HS-27A (cell line): Measurements from ENCODE around the gene STAG1.
"Not testable (repeated sequence)": the region's sequence is repeated elsewhere in the genome, so short reads cannot be mapped to it uniquely, and the experiment has no call there.

Source experiments
- DNase-seq: peaks from one replicate; pipeline ENCODE4 v3.0.0-alpha.2; 2012; ENCODE audit warnings: low read depth, missing footprints

STAG1 gene

GRCh38 chr3:136390574-136390973, 361.6 kb downstream of the STAG1 start:
- DNase-seq: no peak

- DNase-seq: no peak
Measured at GRCh38 chr3:136387031-136387430, 365.1 kb downstream of the STAG1 start.

GRCh38 chr3:136385457-136385856, 366.7 kb downstream of the STAG1 start:
- DNase-seq: no peak

- no peak for DNase-seq
Measured at GRCh38 chr3:136381051-136381450, 371.1 kb downstream of the STAG1 start.

- DNase-seq: no peak
Measured at GRCh38 chr3:136380530-136380929, 371.6 kb downstream of the STAG1 start.

GRCh38 chr3:136378011-136378410, 374.2 kb downstream of the STAG1 start:
- DNase-seq: no peak

GRCh38 chr3:136377508-136377907, 374.7 kb downstream of the STAG1 start:
- no peak for DNase-seq

- DNase-seq: not testable (repeated sequence)
Measured at GRCh38 chr3:136375800-136376199, 376.4 kb downstream of the STAG1 start.

- no peak for DNase-seq
Measured at GRCh38 chr3:136366289-136366688, 385.9 kb downstream of the STAG1 start.

- no peak for DNase-seq
Measured at GRCh38 chr3:136353461-136353860, 398.7 kb downstream of the STAG1 start.

GRCh38 chr3:136351905-136352304, 400.3 kb downstream of the STAG1 start:
- DNase-seq: no peak

- DNase-seq: no peak
Measured at GRCh38 chr3:136351351-136351750, 400.8 kb downstream of the STAG1 start.

- DNase-seq: no peak
Measured at GRCh38 chr3:136350557-136350956, 401.6 kb downstream of the STAG1 start.

GRCh38 chr3:136350132-136350531, 402.0 kb downstream of the STAG1 start:
- DNase-seq: peak; percentile 78

- no peak for DNase-seq
Measured at GRCh38 chr3:136346486-136346885, 405.7 kb downstream of the STAG1 start.

- peak; percentile 92 for DNase-seq
Measured at GRCh38 chr3:136343873-136344555, 408.2 kb downstream of the STAG1 start.

- DNase-seq: no peak
Measured at GRCh38 chr3:136343446-136343845, 408.7 kb downstream of the STAG1 start.

- peak; percentile 62 for DNase-seq
Measured at GRCh38 chr3:136336329-136337100, 415.7 kb downstream of the STAG1 start.

- not testable (repeated sequence) for DNase-seq
Measured at GRCh38 chr3:136334726-136335125, 417.5 kb downstream of the STAG1 start.

- no peak for DNase-seq
Measured at GRCh38 chr3:136334209-136334608, 418.0 kb downstream of the STAG1 start.

- DNase-seq: peak; percentile 40
Measured at GRCh38 chr3:136332776-136333175, 419.4 kb downstream of the STAG1 start.

GRCh38 chr3:136332302-136332701, 419.9 kb downstream of the STAG1 start:
- no peak for DNase-seq

GRCh38 chr3:136330900-136331299, 421.3 kb downstream of the STAG1 start:
- no peak for DNase-seq

- no peak for DNase-seq
Measured at GRCh38 chr3:136329593-136329992, 422.6 kb downstream of the STAG1 start.
